HG03097 (cell line): ENCODE data around the gene FGD2.

Source experiments
- ATAC-seq: cut with Tn5 transposase; IDR thresholded peaks from one replicate; pipeline ENCODE4 v1.9.1; 2021; ENCODE audit not compliant: unreplicated experiment, low FRiP score

FGD2 gene

DNA sequence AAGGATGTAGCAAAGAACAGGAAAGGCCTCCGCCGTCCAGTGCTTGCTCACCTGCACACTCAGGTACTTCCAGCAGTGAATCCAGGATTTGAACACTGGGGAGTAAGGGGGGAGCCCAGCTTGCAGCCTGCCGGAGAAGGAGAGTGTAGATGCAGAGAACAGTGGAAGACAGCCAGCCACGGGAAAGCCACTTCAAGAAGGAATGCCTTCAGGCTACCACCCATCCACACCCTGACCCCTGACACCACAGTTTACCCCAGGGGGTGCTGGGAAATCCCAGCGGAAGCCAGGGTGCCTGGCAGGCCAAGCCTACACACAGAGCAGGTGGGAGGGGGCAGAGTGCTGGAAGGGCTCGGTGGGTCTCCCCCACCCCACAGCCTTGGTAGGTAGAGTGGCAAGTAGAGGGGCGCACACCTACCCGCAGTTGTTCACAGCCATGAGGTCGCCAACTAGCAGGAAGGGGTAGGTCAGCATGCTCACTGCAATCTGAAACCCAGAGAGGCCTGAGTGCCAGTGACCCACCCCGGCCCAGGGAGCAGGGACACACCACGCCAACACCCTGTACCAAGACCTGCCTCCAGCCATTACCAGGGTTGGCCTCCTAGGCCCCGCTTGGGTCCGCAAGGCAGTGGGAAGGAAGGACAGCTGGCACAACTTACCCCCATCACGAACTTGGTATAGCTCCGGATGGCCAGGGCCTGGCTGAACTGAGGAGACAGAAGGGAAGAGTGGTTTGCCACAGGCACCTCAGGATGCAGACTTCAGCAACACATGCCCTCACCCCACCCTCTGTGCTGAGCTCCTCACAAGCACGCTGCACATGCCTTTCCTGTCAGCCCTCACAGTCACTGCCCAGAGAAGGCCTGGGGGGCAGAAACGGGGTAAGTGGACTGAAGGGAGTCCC is 35.2 kb upstream of the FGD2 start:
- no peak for ATAC-seq

DNA sequence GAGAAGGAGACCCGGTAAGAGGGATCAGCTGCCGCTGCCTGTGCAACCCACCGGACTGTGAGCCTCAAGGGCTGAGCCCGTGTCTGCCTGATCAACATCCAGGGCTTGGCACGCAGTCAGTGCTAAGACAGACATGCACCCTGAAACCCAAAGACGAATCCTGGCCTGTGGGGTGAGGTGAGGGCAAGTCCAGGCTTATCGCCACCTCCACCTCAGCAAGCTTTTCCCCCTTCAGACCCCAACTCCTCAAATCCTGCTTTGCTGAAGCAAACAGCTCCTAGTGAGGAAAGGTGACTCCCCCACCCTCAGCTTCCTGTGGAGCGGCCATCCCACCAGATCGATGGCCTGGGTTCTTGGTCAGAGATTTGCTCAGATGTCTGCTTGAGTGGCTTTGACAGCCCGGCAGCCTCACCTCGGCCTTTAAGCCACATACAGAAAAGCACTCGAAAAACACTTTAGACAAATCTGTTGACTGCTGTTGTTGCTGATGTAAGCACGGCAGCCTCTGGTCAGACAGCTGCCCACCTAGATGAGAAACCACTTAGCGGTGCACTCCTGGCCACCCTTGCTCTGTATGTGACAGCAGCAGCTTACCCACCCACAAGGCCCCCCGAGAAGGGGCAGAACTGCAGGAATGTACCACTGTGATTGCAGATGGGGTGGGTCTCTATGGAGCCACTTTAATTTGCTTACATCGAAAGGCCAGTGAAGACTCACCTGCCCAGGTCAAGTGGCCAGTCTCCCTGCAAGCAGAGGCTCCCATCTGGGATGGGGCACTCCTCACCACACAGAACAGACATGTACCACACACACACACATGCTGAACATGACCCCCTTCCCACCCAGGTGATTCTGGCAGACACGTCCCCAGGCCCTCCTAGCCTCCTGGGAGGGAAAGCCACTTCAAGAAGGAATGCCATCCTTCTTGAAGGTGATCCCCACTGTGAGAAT is 34.3 kb upstream of the FGD2 start:
- no peak for ATAC-seq

DNA sequence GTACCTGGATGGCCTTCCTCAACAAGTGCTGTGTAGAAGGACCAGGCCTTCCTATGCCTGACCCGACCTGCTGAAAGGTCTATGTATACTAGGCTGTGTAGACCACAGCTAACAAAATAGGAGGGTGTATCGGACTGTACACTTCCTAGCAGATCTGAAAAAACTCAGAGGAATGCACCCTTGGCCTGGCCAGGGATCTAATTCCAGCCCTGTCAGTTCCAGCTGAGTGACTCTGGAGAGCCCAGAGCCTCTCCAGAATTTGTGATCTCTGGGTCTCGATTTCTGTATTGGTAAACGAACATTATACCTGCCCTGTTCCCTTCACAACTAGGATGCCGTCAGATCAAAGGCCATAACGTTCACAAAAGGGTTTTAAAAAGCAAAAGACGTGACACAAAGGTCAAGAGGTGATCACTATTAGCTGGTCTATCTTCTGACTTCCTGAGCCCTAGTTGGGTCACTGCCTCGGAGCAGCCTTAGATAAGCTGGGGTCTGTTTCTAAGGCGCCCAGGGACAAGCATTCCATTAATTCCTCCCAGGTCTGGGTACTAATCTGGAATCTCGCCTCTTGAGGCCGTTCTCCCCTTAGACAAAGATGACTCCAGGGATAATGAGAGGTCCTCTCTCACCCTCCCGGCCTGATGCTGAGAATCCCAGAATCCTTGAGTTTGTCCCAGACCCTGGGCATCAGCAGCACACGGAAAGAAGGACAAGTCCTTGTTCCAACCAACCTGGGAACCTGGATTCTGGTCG is 33.4 kb upstream of the FGD2 start:
- no peak for ATAC-seq

DNA sequence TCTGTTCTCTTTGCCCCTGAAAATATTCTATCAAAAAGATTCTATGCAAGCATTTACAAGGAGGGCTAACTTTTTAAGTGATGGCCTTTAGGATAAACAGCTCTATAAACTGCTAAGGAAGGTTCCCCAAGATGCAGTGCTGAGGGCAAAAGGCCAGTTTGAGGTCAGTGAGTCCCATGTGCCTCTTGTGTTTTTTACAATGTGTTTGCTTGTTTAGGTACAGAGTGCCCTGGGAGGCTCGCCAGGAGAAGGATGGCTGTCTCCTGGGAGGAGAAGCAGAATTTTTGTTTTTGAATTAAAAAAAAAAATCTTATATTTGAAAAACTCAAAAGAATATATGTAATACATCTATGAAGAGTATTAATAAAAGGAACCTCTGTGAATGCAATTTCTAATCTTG is 32.3 kb upstream of the FGD2 start:
- no peak for ATAC-seq

DNA sequence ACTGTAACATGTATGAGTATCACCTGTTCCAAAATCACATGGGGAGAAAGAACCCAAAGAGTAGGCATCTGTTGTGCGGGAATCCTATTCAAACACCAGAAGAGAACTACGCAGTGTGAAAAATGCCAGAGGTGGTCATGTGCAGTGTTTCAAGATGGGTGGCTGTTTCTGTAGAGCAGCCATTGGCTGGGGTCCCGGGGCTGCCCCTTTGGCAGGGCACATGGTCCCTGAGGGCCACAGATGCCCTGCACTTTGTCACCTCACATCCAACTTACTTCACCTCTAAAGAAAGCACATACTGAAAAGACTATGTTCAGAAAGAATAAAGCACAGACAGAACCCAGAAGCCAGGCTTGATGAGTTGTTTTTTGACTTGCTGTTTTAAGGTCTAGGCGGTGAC is 31.8 kb upstream of the FGD2 start:
- ATAC-seq = no peak

DNA sequence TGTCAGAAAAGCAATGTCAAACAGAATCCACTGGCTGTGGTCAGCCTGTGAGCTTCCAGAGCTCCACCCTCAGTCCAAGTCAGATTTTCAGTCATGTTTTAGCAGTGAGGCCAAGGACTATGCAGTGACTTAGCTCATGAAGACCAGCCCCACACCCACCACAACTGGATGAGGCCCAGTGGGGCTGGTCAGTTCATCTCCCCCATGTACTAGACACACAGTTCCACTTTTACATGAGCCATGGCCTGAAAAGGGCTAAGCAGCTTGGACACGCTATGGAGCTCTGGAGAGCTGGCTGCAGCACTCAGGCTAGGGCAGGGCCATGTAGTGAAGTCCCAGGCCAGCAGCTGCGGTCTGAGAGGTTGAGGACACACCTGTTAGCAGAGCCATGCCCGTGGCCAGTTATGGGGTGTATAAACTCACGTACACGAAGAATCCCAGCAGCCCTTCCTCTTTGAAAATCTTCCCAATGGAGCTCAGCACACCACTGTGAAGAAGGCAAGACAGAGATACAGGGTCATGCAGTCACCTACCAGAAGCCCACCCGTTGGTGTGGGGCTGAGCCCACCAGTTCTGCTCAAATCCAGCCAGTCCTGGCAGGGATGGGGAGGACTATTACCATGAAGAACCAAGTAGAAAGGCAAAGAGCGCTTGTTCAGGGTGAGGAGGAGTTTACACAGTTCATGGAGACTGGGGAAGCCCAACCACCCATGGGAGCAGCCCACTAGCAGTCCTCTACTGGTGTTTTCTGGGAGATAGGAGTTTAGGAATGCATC is 30.0 kb upstream of the FGD2 start:
- no peak for ATAC-seq

DNA sequence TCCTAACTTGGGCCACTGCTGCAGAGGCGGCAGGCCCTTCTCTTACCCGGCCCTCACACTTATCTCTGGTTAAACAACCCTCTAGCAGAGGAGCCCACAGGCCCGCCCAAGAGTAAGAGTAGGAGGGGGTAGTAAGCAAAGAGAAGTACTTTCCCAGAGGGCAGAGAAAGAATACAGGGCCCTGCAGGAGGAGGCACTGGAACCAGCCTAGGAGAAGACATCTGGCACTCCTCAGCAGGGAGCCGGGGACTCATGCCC is 29.5 kb upstream of the FGD2 start:
- no peak for ATAC-seq

DNA sequence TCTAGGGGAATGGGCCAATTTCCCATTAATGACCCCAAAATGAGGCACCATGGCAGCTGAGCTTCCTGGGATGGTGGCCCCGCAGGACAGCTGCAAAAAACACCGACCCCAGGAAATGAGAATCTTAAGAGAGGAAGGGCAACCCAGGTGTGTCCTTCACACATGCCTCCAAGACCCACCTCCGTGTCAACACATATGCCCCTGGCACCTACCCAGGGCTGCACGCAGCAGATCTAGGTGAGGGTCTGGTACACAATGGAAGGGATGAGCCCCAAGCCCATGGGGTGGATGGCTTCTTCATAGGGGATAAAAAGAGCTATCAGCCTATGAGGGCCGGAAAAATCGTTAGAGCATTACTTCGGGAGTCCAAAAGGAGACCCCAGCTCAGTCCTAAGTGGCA is 28.9 kb upstream of the FGD2 start:
- no peak for ATAC-seq

DNA sequence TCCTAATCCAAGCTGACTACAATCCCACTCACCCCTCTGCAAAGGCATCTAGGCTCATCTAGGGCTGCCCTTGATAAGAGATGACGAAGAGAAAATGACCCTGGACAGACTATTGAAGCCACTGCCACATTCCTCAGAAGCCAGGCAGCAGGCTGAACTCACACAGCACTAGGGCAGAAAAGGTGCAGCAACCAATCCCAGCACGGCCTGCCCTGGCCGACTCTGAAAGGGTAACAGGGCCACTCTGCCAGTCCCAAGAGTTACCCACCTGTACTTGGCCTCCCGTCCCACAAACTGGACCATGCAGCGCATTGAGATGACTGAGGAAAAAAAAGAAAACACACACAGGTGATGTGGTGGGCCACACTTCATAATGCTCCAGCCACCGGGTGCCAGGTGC is 28.5 kb upstream of the FGD2 start:
- ATAC-seq = no peak

DNA sequence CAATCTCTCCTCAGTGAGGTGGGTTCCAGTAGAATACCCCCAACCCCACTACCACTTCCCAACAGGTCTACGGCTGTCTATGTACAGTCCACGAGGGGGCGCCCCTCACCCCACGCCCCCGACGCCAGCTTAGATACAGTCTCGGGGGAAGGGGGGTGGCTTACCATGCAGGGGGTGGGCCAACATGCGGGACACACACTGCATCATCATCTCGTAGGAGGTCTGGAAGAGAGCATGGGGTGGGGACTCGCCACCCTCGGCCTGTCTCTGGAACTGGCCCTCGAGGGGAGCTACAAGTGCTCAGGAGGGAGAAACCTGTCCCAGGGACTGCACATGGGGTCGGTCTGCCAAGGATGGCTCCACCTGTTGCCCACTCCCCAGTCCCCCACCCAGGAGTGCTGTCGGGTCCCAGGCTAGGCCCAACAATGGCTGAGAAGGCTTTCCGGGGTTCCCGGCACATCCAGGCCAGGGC is 27.9 kb upstream of the FGD2 start:
- ATAC-seq = no peak

DNA sequence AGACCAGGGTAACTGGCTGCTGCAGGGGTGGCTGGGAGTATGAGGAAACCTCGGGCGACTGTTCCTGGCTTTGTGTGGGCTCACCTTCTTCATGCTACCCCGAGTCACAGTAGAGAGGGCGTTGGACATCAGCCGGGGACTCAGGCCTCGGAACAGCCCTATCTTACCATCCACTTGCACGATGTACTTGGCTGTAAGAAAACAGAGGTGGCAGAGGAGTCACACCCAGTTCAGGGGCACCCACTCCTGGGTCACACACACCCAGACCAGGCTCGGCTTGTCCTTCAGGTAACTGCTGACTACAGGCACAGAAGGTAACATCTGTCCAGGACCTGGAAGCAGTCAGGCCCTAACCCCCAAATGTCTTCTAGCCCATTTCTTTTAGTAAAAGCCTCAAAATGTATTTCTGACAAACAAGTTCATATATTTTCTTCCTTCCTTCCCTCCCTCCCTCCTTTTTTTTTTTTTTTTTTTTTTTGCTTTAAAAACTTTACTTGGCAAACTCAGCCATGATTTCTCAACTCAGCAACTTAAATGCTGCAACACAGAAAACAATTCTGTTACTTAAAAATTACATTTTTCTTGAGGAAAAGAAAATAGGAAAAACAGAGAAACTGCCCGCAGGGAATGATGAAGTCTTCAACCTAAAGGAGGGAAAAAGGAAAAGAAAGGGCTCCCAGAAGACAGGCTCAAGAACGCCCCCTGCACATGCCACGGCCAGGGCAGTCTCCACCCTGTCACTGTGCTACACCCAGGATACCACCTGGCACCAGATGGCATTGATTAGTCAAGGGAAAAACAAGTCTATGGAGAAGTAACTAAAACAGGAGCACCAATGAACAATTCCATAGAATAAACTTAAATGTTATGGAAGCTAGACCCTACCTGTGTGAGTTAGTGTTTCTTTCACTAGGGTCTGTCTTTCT is 26.8 kb upstream of the FGD2 start:
- no peak for ATAC-seq

DNA sequence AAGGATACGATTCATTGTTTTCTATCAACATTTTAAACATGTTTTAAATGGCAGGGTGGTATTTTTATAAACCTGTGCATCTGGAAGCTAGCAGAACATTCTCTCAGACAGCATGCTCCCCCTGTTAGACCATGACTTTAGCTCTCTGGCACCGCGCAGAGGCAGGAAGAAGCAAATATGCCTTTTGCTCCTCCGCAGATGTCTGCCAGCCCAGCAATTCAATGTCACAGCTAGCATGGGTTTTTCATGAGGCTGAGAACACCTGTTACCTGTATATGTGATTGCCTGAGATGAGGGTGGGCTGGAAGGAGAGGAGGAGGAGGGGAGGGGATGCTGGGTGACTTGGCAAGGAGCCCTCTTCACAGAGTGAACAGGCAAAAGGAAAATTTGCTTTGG is 26.1 kb upstream of the FGD2 start:
- ATAC-seq = no peak

DNA sequence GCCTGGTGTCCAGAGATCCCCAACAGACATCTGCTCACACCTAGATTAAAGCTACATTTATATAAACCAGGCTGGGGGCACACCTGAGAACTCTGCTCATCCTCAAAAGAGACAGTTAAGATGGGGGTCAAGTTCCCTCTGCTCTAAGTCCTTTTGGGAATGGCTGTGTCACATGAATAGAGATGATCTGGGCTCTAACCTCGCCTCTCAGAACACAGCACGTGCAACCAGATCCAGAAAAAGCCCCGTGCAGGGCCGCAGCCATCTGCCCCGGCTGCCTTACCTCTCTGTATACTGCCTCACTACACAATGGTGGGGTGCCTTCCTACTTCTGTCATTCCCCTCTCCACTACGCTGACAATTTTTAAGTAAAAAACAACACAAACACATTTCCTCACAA is 25.3 kb upstream of the FGD2 start:
- ATAC-seq = no peak

DNA sequence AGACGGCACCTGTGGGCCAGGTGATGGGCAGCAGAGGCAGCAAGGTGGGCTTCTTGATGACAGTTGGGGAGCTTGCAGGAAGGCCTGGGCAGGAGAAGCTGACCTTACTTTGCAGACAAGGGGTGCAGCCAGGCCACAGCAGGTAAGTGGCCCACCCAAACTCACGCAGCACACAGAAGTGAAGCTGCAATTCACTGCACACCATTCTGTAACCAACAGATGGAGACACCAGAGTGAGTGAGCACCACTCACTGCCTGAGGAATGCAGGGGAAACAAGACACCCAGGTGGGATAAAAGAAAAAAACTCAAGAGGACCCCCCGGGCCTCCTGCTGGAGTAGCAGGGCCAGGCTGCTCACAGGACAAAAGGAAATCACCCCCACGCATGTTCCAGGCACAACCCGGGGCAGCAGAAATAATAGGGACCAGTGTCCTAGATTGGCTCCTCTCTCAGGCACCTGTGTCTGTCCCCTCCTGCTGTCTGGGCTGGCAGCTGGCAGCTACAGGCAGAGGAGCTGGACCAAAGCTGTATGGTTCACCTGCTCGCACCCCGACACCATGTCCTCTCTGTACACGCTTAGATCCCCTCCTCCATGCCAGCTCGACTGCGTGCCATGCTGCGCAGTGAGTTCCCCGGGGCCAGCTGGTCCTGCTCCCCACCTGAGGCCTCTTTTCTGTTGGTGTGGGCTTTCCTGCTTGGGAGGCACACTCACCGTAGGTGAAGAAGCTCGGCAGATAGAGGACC is 24.4 kb upstream of the FGD2 start:
- ATAC-seq = no peak

DNA sequence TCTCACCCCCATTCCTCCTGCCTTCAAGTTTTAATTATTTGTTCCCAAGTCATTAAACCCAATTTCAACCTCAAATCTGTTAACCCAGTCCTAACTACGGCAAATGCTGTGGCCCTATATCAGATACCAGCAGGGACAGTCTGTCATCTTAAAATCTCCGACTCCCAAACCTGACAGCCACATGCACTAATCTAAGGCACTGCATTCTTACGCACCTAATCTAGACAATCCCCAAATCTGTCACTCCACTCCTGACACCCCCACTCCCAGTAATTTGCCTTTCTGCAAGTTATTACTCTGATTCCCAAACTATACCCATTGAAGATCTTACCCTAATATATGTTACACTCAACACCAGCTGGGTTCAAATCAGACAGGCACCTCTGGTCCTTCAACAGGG is 21.9 kb upstream of the FGD2 start:
- ATAC-seq = no peak

DNA sequence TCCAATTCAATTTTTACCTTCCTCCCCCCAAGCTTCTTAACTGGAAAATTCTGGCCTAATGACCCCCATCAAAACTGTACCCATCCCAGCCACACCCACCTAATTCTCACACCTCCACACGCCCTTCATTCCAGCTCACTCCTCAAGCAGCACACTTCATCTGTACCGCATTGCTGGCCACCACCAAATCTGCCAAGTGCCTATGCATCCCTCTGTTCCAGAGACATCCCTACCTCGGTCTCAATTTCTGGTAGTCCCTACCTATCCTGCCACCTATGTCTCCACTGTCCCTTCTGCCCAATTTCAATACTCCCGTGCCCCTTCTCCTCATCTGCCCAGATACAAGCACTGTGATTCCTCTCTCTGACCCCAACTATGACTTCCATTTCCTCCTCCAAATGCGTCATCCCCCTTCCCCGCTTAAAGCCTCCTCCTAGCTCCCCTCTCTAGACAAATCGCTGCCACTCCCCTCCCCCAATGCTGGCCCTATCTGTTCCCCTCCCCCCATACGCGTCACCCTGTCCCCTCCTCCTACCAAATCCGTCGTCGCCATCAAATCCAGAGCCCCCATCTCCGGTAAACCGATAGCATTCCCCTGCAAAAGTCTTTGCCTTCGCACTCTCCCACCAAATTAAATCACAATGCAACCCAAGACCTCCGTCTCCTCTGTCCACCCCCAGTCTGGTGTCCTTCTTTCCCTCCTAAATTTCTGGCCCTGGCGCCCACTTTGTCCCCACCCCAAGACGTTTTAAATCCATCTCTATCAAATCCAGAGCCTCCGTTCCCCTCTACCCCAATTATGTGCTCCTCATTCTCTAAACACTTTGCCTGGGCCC is 20.7 kb upstream of the FGD2 start:
- ATAC-seq = no peak

DNA sequence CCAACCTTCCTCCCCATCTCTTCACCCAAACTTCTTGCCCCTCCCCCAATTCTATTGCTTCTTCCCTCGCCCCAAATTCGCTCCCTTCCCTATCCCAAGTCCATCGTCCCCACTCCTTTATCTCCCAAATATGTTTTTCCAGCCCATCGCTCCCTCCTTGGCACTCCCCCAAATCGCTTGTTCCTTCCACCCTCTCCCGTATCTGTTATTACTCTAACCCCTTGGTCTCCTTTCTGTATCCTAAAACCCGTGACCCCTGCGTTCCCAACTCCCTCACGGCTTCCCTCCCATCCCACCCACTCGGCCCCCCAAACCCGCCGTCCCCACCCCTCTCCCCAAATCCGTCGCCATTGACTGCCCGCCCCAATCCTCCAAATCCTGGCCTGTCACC is 20.0 kb upstream of the FGD2 start:
- no peak for ATAC-seq
